Gastrocnemius medialis (tissue), 4 donors: ENCODE measurements around the gene LYRM9. TPM values are rescaled to one million over a fixed set of nuclear protein-coding genes. Genes with fewer than 3 reads are reported as not detected.

ENCODE experiments used
- ATAC-seq, 2 donors: fragments of 150-250 bp; one replicate each; pipeline ENCODE4 v1.9.1; 2016
- DNase-seq, 2 donors: peaks; one replicate each; pipeline ENCODE4 v3.0.0-alpha.2; 2019
- H3K27ac ChIP-seq, 4 donors: fragments of 200-600 bp; sonication (generic); 1 replicate in 1 of 4; 2 replicates in 3 of 4; pipeline ENCODE4 v1.5.1; 2016 to 2018; ENCODE audit warnings: mild to moderate bottlenecking in 2 of 4, moderate library complexity in 1 of 4
- H3K27me3 ChIP-seq, 3 donors: fragments of 200-600 bp; sonication (generic) in 2 of 3; 1 replicate in 1 of 3; 2 replicates in 2 of 3; pipeline versions ENCODE4 v1.5.1 to v1.6.0; 2016 to 2019; ENCODE audit warnings: mild to moderate bottlenecking in 1 of 3, moderate library complexity in 1 of 3
- H3K36me3 ChIP-seq, 2 donors: fragments of 200-600 bp; sonication (generic) in 1 of 2; one replicate each; pipeline ENCODE4 v1.5.1; 2017 to 2018
- H3K4me1 ChIP-seq, 2 donors: fragments of 200-600 bp; sonication (generic) in 1 of 2; one replicate each; pipeline ENCODE4 v1.5.1; 2016 to 2017; ENCODE audit warnings: mild to moderate bottlenecking in 2 of 2
- H3K4me3 ChIP-seq, 4 donors: fragments of 200-600 bp; sonication (generic) in 3 of 4; 1 replicate in 1 of 4; 2 replicates in 3 of 4; pipeline ENCODE4 v1.5.1; 2016 to 2019; ENCODE audit warnings: mild to moderate bottlenecking in 2 of 4
- H3K9me3 ChIP-seq, 3 donors: fragments of 200-600 bp; sonication (generic) in 2 of 3; 1 replicate in 1 of 3; 2 replicates in 2 of 3; pipeline ENCODE4 v1.5.1; 2016 to 2019
- POLR2A ChIP-seq, 2 donors: fragments of 450-650 bp; IDR thresholded peaks; one replicate each; pipeline ENCODE4 v1.6.1; 2017; ENCODE audit warnings: antibody characterized with exemption in 2 of 2, mild to moderate bottlenecking in 2 of 2, moderate library complexity in 2 of 2
- in situ Hi-C, 4 donors: fragments of 200-750 bp; cut with MboI; loops; one replicate each; pipeline versions ENCODE4 v1.15.0 to v1.8.0; 2017; ENCODE audit warnings: low sequenced_read_pairs in 4 of 4
- intact Hi-C: fragments of 100-400 bp; cut with DNase I; formaldehyde crosslinking; loops from one replicate; pipeline ENCODE4 v1.15.1; 2023; ENCODE audit warnings: low total_unique reads
- total RNA-seq, 4 donors: library from RNA; depleted of rRNA; stranded (reverse); fragments of >200 nt; gene quantifications; one replicate each; pipeline versions ENCODE4 v1.1.0 to v1.2.3, GENCODE V29; 2016
- TF ChIP-seq, protein P1 (sequence below), 5 experiments: fragments of 450-650 bp in 3 of 5; fragments of 200-600 bp in 2 of 5; sonication (generic) in 2 of 5; IDR thresholded peaks in 4 of 5; conservative IDR thresholded peaks in 1 of 5; 1 replicate in 4 of 5; 2 replicates in 1 of 5; pipeline ENCODE4 v1.5.1; 2016 to 2019; ENCODE audit warnings: antibody characterized with exemption in 5 of 5, mild to moderate bottlenecking in 3 of 5, moderate library complexity in 3 of 5

The LYRM9 gene
- total RNA-seq, 4 donors from 2014 or later, result 5.9 to 37.2 (median 9.6) TPM

DNA sequence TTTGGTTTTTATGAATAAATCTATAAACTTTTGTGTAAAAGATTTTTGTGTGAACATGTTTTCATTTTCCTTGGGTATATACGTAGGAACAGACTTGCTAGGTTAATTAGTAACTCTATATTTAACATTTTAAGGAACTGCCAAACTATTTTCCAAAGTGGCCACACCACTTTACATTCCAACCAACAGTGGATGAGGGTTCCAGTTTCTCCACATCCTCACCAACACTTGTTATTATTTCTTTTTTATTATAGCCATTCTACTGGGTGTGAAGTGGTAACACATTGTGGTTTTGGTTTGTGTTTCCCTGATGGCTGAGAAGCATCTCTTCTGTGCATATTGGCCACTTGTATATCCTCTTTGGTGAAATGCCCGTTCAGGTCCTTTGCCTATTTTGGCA is 20.0 kb downstream of the LYRM9 start:
- in situ Hi-C loops, result no loop called here
- Histone ChIP-seq H3K4me1 (no peaks in the 10 kb centered on the region), H3K27me3 (no peaks in the 10 kb centered on the region), H3K9me3 (no peaks in the 10 kb centered on the region), H3K4me3 (no peak overlapping the region), H3K36me3 (no peaks in the 10 kb centered on the region), H3K27ac (no peak overlapping the region)
- TF ChIP-seq POLR2A (IDR thresholded peaks at IDR 0.05), result no peak
- TF ChIP-seq, protein P1, sequence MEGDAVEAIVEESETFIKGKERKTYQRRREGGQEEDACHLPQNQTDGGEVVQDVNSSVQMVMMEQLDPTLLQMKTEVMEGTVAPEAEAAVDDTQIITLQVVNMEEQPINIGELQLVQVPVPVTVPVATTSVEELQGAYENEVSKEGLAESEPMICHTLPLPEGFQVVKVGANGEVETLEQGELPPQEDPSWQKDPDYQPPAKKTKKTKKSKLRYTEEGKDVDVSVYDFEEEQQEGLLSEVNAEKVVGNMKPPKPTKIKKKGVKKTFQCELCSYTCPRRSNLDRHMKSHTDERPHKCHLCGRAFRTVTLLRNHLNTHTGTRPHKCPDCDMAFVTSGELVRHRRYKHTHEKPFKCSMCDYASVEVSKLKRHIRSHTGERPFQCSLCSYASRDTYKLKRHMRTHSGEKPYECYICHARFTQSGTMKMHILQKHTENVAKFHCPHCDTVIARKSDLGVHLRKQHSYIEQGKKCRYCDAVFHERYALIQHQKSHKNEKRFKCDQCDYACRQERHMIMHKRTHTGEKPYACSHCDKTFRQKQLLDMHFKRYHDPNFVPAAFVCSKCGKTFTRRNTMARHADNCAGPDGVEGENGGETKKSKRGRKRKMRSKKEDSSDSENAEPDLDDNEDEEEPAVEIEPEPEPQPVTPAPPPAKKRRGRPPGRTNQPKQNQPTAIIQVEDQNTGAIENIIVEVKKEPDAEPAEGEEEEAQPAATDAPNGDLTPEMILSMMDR (IDR thresholded peaks at IDR 0.05 in 4 of 5, conservative IDR thresholded peaks at IDR 0.05 in 1 of 5), result no peak
- ATAC-seq (no peak), DNase-seq (no peak)
- intact Hi-C loops, result no loop called here

DNA sequence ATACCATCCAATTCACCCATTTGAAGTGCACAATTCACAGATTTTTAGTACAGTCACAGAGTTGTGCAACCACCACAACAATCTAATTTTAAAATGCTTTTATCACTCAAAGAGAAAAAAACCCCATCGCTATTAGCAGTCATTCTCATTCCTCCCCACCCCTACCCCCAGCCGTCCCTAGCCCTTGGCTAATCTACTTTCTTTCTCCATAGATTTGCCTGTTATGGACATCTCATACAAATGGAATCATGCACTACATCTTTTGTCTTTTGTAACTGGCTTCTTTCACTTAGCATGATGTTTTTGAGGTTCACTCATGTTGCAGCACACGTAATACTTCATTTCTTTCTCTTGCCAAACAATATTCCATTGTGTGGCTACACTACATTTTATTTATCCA is 20.4 kb downstream of the LYRM9 start:
- intact Hi-C loops, result no loop called here
- TF ChIP-seq, protein P1 (IDR thresholded peaks at IDR 0.05 in 4 of 5, conservative IDR thresholded peaks at IDR 0.05 in 1 of 5), result no peak
- no peak for TF ChIP-seq POLR2A (IDR thresholded peaks at IDR 0.05)
- in situ Hi-C loops, result no loop called here
- DNase-seq (no peak), ATAC-seq (no peak)
- Histone ChIP-seq H3K27ac (no peak overlapping the region), H3K4me3 (no peak overlapping the region), H3K9me3 (no peaks in the 10 kb centered on the region), H3K36me3 (no peaks in the 10 kb centered on the region), H3K4me1 (no peaks in the 10 kb centered on the region), H3K27me3 (no peaks in the 10 kb centered on the region)

DNA sequence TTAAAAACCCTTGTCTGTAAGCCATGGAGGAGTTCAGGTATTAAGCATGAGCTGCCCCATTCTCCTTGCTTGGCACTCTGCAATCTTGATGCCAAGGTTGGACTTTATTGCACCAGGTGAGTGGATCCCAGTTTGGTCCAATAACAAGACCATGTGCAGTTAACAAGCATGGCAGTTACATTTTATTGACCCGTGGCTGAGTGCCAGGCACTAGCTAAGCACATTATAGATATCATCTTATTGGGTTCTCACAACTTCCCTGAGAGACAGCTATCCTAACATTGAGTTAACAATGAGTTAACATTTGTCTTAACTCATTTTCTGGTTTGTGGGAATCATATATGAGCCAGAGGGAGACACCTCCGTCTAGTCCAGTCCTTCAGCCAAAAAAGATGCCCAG is 21.8 kb downstream of the LYRM9 start:
- Histone ChIP-seq H3K4me1 (no peaks in the 10 kb centered on the region), H3K4me3 (no peak overlapping the region)
- in situ Hi-C loops, result no loop called here

DNA sequence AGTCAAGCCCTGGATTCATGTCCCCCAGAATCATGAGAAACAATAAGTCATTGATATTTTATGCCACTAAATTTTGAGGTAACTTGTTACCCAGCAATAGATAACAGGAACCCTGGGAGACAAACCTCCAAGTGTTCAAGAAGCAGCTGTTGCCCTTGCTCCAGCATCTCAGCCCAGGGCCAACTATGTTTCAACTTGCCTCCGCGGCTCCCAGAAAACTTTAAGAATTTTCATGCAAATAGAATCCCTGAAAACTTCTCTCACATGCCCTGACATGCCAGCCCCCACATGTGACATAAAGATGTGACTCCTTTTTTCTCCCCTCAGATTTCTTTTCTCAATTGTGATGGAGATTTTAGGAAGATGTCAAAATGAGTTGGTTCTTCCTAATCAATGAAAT is 22.8 kb downstream of the LYRM9 start:
- DNase-seq (no peak), ATAC-seq (no peak)
- H3K9me3 ChIP-seq, result no peaks in the 10 kb centered on the region
- H3K36me3 ChIP-seq, result no peaks in the 10 kb centered on the region
- intact Hi-C loops (no loop called here), in situ Hi-C loops (no loop called here)
- no peaks in the 10 kb centered on the region for H3K4me1 ChIP-seq
- TF ChIP-seq, protein P1 (IDR thresholded peaks at IDR 0.05 in 4 of 5, conservative IDR thresholded peaks at IDR 0.05 in 1 of 5), result no peak
- TF ChIP-seq POLR2A (IDR thresholded peaks at IDR 0.05), result no peak
- H3K27ac ChIP-seq, result no peak overlapping the region
- no peak overlapping the region for H3K4me3 ChIP-seq
- no peaks in the 10 kb centered on the region for H3K27me3 ChIP-seq

More for the DNA sequence above, 21.8 kb downstream of the LYRM9 start:
- Histone ChIP-seq H3K27me3 (no peaks in the 10 kb centered on the region), H3K9me3 (no peaks in the 10 kb centered on the region), H3K27ac (no peak overlapping the region), H3K36me3 (no peaks in the 10 kb centered on the region)
- DNase-seq, result no peak
- TF ChIP-seq, protein P1 (IDR thresholded peaks at IDR 0.05 in 4 of 5, conservative IDR thresholded peaks at IDR 0.05 in 1 of 5), result no peak
- no peak for TF ChIP-seq POLR2A (IDR thresholded peaks at IDR 0.05)
- ATAC-seq, result no peak
- intact Hi-C loops, result no loop called here

DNA sequence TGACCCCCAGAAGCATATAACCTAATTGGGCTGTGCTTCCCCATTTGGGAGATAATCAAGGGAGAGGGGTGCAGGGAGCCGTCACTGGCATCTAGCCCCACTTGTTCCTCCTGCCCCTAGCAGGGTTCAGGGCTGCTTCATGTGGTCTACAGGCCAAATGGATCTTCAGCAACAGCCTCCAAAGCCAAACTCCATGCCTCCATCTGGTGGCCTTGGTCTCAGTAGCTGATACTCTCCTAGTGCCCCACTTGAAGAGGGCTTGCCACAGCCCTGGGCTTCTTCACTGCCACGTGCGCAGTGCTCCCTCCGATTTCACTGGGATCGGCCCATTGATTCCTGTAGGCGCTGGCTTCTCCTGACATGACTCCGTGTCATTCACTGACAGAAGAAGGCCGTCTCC is 24.6 kb downstream of the LYRM9 start:
- intact Hi-C loops, result no loop called here
- H3K4me3 ChIP-seq, result no peak overlapping the region
- no peak for ATAC-seq
- no peaks in the 10 kb centered on the region for H3K36me3 ChIP-seq
- no peaks in the 10 kb centered on the region for H3K27me3 ChIP-seq
- no peaks in the 10 kb centered on the region for H3K9me3 ChIP-seq
- H3K4me1 ChIP-seq, result no peaks in the 10 kb centered on the region
- no peak overlapping the region for H3K27ac ChIP-seq
- TF ChIP-seq, protein P1 (IDR thresholded peaks at IDR 0.05 in 4 of 5, conservative IDR thresholded peaks at IDR 0.05 in 1 of 5), result no peak
- TF ChIP-seq POLR2A (IDR thresholded peaks at IDR 0.05), result no peak
- DNase-seq, result no peak
- in situ Hi-C loops, result no loop called here
